ENCODE measurements around the gene SUSD6.
"Not testable (repeated sequence)": the region's sequence is repeated elsewhere in the genome, so short reads cannot be mapped to it uniquely, and the experiment has no call there.

SUSD6 gene

GRCh38 chr14:69620981-69621380 lies 9.6 kb downstream of the SUSD6 start:
- DNase-seq (ENCODE audit: low read depth in 2 of 2): no peak

- no peak for DNase-seq (ENCODE audit: low read depth in 2 of 2)
These were observed 12.7 kb downstream of the SUSD6 start for GRCh38 chr14:69624136-69624535.

GRCh38 chr14:69625299-69626131 lies 14.1 kb downstream of the SUSD6 start:
- peak; percentile 52 to 72 for DNase-seq (ENCODE audit: low read depth in 2 of 2)

- no peak for DNase-seq (ENCODE audit: low read depth in 2 of 2)
These were observed 14.7 kb downstream of the SUSD6 start for GRCh38 chr14:69626132-69626500.

- no peak for DNase-seq (ENCODE audit: low read depth in 2 of 2)
These were observed 18.1 kb downstream of the SUSD6 start for GRCh38 chr14:69629225-69630127.

- DNase-seq (ENCODE audit: low read depth in 2 of 2): no peak
These were observed 19.0 kb downstream of the SUSD6 start for GRCh38 chr14:69630360-69630759.

- no peak for DNase-seq (ENCODE audit: low read depth in 2 of 2)
These were observed 20.1 kb downstream of the SUSD6 start for GRCh38 chr14:69631509-69631908.

- DNase-seq (ENCODE audit: low read depth in 2 of 2): no peak
These were observed 20.8 kb downstream of the SUSD6 start for GRCh38 chr14:69632164-69632563.

- no peak for DNase-seq (ENCODE audit: low read depth in 2 of 2)
These were observed 21.3 kb downstream of the SUSD6 start for GRCh38 chr14:69632593-69633151.

GRCh38 chr14:69633238-69633637 lies 21.8 kb downstream of the SUSD6 start:
- no peak for DNase-seq (ENCODE audit: low read depth in 2 of 2)

GRCh38 chr14:69635981-69636639 lies 24.7 kb downstream of the SUSD6 start:
- peak in 1 of 2 experiments; percentile 32 for DNase-seq (ENCODE audit: low read depth in 2 of 2)

- no peak for DNase-seq (ENCODE audit: low read depth in 2 of 2)
These were observed 25.5 kb downstream of the SUSD6 start for GRCh38 chr14:69636718-69637480.

- DNase-seq (ENCODE audit: low read depth in 2 of 2): no peak
These were observed 26.2 kb downstream of the SUSD6 start for GRCh38 chr14:69637503-69638031.

GRCh38 chr14:69640931-69641330 lies 29.5 kb downstream of the SUSD6 start:
- no peak for DNase-seq (ENCODE audit: low read depth in 2 of 2)

GRCh38 chr14:69642212-69642793 lies 30.9 kb downstream of the SUSD6 start:
- not testable (repeated sequence) for DNase-seq (ENCODE audit: low read depth in 2 of 2)

- DNase-seq (ENCODE audit: low read depth in 2 of 2): peak; percentile 51 to 57
These were observed 32.2 kb downstream of the SUSD6 start for GRCh38 chr14:69643430-69644200.

- DNase-seq (ENCODE audit: low read depth in 2 of 2): no peak
These were observed 33.4 kb downstream of the SUSD6 start for GRCh38 chr14:69644814-69645213.

GRCh38 chr14:69647213-69647612 lies 35.8 kb downstream of the SUSD6 start:
- DNase-seq (ENCODE audit: low read depth in 2 of 2): no peak

GRCh38 chr14:69647642-69648041 lies 36.2 kb downstream of the SUSD6 start:
- DNase-seq (ENCODE audit: low read depth in 2 of 2): not testable (repeated sequence)
